ENCODE data around the gene ZFYVE19. TPM values are rescaled to one million over a fixed set of nuclear protein-coding genes. Genes with fewer than 3 reads are reported as not detected.

Gene ZFYVE19
- total and polyA plus RNA-seq, 12 donors, result 11.9 to 29.2 (median 17.9) TPM

GRCh38 chr15:40776537-40777141 lies 30.2 kb upstream of the ZFYVE19 start:
- Histone ChIP-seq H3K27ac (no peak overlapping the region), H3K27me3 (no peaks in the 10 kb centered on the region), H3K36me3 (peaks cover 0 to 88% (median 66%) of the 10 kb centered on the region in 9 donors), H3K4me1 (peaks cover 0 to 9% (median 0%) of the 10 kb centered on the region in 9 donors), H3K9me3 (no peaks in the 10 kb centered on the region), H3K4me3 (no peak overlapping the region)
- no peak for TF ChIP-seq CTCF (IDR thresholded peaks at IDR 0.05)
- intact Hi-C loops (cut with DNase I), result loop anchor here in 1 of 10 donors (10.0 kb wide), 1 partner anchor 102 kb away; no protein-coding TSS in a partner anchor
- 84 to 88% methylated on average over 11 of the region's 11 CpGs for WGBS, 2 donors
- DNase-seq, result no peak
- peak in 2 of 8 donors; percentile 38 to 49 for ATAC-seq

- Histone ChIP-seq H3K27ac (no peak overlapping the region), H3K4me3 (no peak overlapping the region), H3K27me3 (no peaks in the 10 kb centered on the region), H3K4me1 (peaks cover 0 to 17% (median 9%) of the 10 kb centered on the region in 9 donors), H3K9me3 (no peaks in the 10 kb centered on the region), H3K36me3 (peaks cover 0 to 34% (median 19%) of the 10 kb centered on the region in 9 donors)
- peak; percentile 18 to 66 (median 56) for TF ChIP-seq CTCF (IDR thresholded peaks at IDR 0.05)
- DNase-seq (peak in 1 of 2 donors; percentile 49), ATAC-seq (peak in 7 of 8 donors; percentile 49 to 79 (median 69))
- intact Hi-C loops (cut with DNase I), result loop anchor here in 1 of 10 donors (5.0 kb wide), 1 partner anchor 105 kb away; no protein-coding TSS in a partner anchor
- WGBS, 2 donors, result 65 to 70% methylated on average over 8 of the region's 8 CpGs
Measured at GRCh38 chr15:40782609-40783227, 24.2 kb upstream of the ZFYVE19 start.

GRCh38 chr15:40785164-40785563 lies 21.7 kb upstream of the ZFYVE19 start:
- ATAC-seq (no peak), DNase-seq (no peak)
- 72 to 73% methylated on average over 3 of the region's 3 CpGs for WGBS, 2 donors
- intact Hi-C loops (cut with DNase I), result no loop called here
- Histone ChIP-seq H3K4me3 (no peak overlapping the region), H3K27ac (no peak overlapping the region), H3K27me3 (no peaks in the 10 kb centered on the region), H3K9me3 (no peaks in the 10 kb centered on the region), H3K4me1 (peaks cover 0 to 25% (median 12%) of the 10 kb centered on the region in 9 donors), H3K36me3 (peaks cover 0 to 11% (median 0%) of the 10 kb centered on the region in 9 donors)
- peak in 3 of 9 donors; percentile 7 to 12 (median 10) for TF ChIP-seq CTCF (IDR thresholded peaks at IDR 0.05)

DNA sequence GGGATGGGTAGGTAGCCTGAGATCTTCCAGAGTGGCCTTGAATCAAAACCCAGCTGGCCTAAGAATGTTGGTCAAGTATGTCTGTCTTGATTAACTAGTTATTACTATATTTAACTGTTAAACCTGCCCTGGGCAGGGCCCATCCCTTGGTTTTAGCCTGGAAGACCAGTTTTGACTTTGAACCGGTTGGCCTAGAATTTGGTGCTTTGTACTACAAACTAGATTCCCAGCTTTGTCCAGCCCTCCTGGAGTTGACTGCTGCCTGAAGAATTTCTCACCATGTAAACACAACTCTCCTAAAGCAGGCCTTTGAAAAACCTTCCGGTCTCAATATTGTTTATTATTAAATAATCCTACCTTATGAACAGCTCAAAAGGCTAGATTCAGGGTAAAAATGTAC lies 21.1 kb upstream of the ZFYVE19 start:
- H3K4me3 ChIP-seq, result no peak overlapping the region
- ATAC-seq (no peak), DNase-seq (no peak)
- no peaks in the 10 kb centered on the region for H3K9me3 ChIP-seq
- intact Hi-C loops (cut with DNase I), result no loop called here
- TF ChIP-seq CTCF (IDR thresholded peaks at IDR 0.05), result no peak
- H3K4me1 ChIP-seq, result peaks cover 0 to 25% (median 14%) of the 10 kb centered on the region in 9 donors
- no peaks in the 10 kb centered on the region for H3K27me3 ChIP-seq
- 91 to 96% methylated on average over 2 of the region's 2 CpGs for WGBS, 2 donors
- H3K36me3 ChIP-seq, result peaks cover 0 to 18% (median 0%) of the 10 kb centered on the region in 9 donors
- no peak overlapping the region for H3K27ac ChIP-seq

Measured in heart right ventricle (tissue), 16 donors.